ENCODE data around the gene LMF1. TPM values are rescaled to one million over a fixed set of nuclear protein-coding genes. Genes with fewer than 3 reads are reported as not detected.

LMF1 gene
- total and polyA plus RNA-seq, 2 of the 4 experiments (the other 2 are of a cell fraction) = 7.7 to 13.1 TPM

GRCh38 chr16:933581-933980 lies 37.2 kb downstream of the LMF1 start:
- no peak overlapping the region for H3K56ac ChIP-seq (ENCODE audit: extremely low read depth, insufficient read depth, low read length)
- DNase-seq (no peak), ATAC-seq (ENCODE audit: low read depth) (no peak)
- H2BK20ac ChIP-seq (ENCODE audit: low read depth, low read length) = no peak overlapping the region
- H2AK5ac ChIP-seq (ENCODE audit: low read depth, low read length) = no peak overlapping the region
- H3K79me1 ChIP-seq (ENCODE audit: low read depth in 1 of 2, low read length in 2 of 2) = no peaks in the 10 kb centered on the region
- H4K20me1 ChIP-seq (ENCODE audit: insufficient read depth, low read length) = no peaks in the 10 kb centered on the region
- H2BK5ac ChIP-seq (ENCODE audit: low read depth, low read length, poor library complexity, severe bottlenecking) = no peak overlapping the region
- BruUV-seq (replicated peaks) = no TSS peak
- H3K18ac ChIP-seq (ENCODE audit: low read depth, low read length) = no peak overlapping the region
- no peaks in the 10 kb centered on the region for H3K27me3 ChIP-seq (ENCODE audit: control insufficient read depth, insufficient read depth, low read length)
- in situ Hi-C loops (cut with MboI; ENCODE audit: low sequenced_read_pairs) = no loop called here
- no peak overlapping the region for H4K5ac ChIP-seq (ENCODE audit: low read depth, low read length)
- POLR2A ChIA-PET (ENCODE audit: unreplicated experiment) = no interaction called here
- no peak overlapping the region for H2AK9ac ChIP-seq (replicated peaks; ENCODE audit: low read depth, low read length, poor library complexity)
- H3K4ac ChIP-seq (ENCODE audit: low read depth, low read length) = no peak overlapping the region
- dilution Hi-C loops (cut with HindIII; ENCODE audit: low sequenced_read_pairs, unreplicated experiment) = no loop called here
- no peaks in the 10 kb centered on the region for H3K4me1 ChIP-seq (ENCODE audit: control insufficient read depth, insufficient read depth, low read length)
- no peaks in the 10 kb centered on the region for H3K9me1 ChIP-seq (ENCODE audit: insufficient read depth, low read length)
- no peak overlapping the region for H3K4me3 ChIP-seq (ENCODE audit: insufficient read depth, low read depth, low read length)
- no peak overlapping the region for H2BK120ac ChIP-seq (ENCODE audit: low read depth, low read length)
- H2AFZ ChIP-seq (replicated peaks; ENCODE audit: low read length, poor library complexity) = no peak overlapping the region
- H3K23ac ChIP-seq (ENCODE audit: low read depth, low read length) = no peak overlapping the region
- no peak overlapping the region for H4K91ac ChIP-seq (ENCODE audit: insufficient read depth, low read depth, low read length)
- no peak overlapping the region for H3K27ac ChIP-seq (ENCODE audit: insufficient read depth, low read length)
- H3K9me3 ChIP-seq (ENCODE audit: control insufficient read depth, insufficient read depth, low read length) = no peaks in the 10 kb centered on the region
- no peak overlapping the region for H3K14ac ChIP-seq (replicated peaks; ENCODE audit: low read depth, low read length)
- WGBS, 2 experiments (ENCODE audit: extremely low coverage in 2 of 2, insufficient read length in 1 of 2) = 77% methylated on average over 3 of the region's 15 CpGs; no CpG with 5 or more reads in 1 of the 2 experiments
- H3K9ac ChIP-seq (ENCODE audit: low read depth, low read length) = no peak overlapping the region
- H3K4me2 ChIP-seq (ENCODE audit: low read depth, low read length) = no peak overlapping the region
- no peak overlapping the region for H2BK15ac ChIP-seq (ENCODE audit: low read depth, low read length)
- TF ChIP-seq NFE2L2 (IDR thresholded peaks at IDR 0.05; ENCODE audit: low read depth, low read length) (no peak), ELK1 (IDR thresholded peaks at IDR 0.05; ENCODE audit: borderline replicate concordance, low read depth, low read length) (no peak), RAD21 (IDR thresholded peaks at IDR 0.05; ENCODE audit: low read length) (no peak), MXI1 (IDR thresholded peaks at IDR 0.05; ENCODE audit: borderline replicate concordance, low read depth, low read length) (no peak), CHD1 (IDR thresholded peaks at IDR 0.05; ENCODE audit: low read depth, low read length) (no peak), MAZ (IDR thresholded peaks at IDR 0.05; ENCODE audit: borderline replicate concordance, low read depth, low read length) (no peak)
- TF ChIP-seq, protein P1, sequence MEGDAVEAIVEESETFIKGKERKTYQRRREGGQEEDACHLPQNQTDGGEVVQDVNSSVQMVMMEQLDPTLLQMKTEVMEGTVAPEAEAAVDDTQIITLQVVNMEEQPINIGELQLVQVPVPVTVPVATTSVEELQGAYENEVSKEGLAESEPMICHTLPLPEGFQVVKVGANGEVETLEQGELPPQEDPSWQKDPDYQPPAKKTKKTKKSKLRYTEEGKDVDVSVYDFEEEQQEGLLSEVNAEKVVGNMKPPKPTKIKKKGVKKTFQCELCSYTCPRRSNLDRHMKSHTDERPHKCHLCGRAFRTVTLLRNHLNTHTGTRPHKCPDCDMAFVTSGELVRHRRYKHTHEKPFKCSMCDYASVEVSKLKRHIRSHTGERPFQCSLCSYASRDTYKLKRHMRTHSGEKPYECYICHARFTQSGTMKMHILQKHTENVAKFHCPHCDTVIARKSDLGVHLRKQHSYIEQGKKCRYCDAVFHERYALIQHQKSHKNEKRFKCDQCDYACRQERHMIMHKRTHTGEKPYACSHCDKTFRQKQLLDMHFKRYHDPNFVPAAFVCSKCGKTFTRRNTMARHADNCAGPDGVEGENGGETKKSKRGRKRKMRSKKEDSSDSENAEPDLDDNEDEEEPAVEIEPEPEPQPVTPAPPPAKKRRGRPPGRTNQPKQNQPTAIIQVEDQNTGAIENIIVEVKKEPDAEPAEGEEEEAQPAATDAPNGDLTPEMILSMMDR (conservative IDR thresholded peaks at IDR 0.05; ENCODE audit: low read depth, low read length) = no peak
- peaks cover 8% of the 10 kb centered on the region for H3K36me3 ChIP-seq (ENCODE audit: control insufficient read depth, insufficient read depth, low read length)
- intact Hi-C loops (cut with micrococcal nuclease) = no loop called here
- CTCF ChIA-PET = no interaction called here
- no peak overlapping the region for H4K8ac ChIP-seq (ENCODE audit: low read depth in 2 of 2, low read length in 2 of 2)
